WTC11 (cell line): Measurements from ENCODE around the gene C1orf226. TPM values are rescaled to one million over a fixed set of nuclear protein-coding genes. Genes with fewer than 3 reads are reported as not detected.

Experiments
- ATAC-seq: fragments of 200-7000 bp; cut with Tn5 transposase; 2 replicates; pipeline ENCODE4 v1.10.0; 2021; ENCODE audit warnings: mild to moderate bottlenecking, moderate library complexity
- CTCF ChIA-PET: fragments of 300-600 bp; sonication (Branson Sonifier 250); formaldehyde crosslinking; loops from one replicate; lab custom pipeline; 2021; ENCODE audit warnings: antibody characterized with exemption; lab: Charles Lee
- POLR2A ChIA-PET: fragments of 350-600 bp; sonication (Branson Sonifier 250); formaldehyde crosslinking; loops from one replicate; lab custom pipeline; 2021; ENCODE audit warnings: antibody characterized with exemption; lab: Charles Lee
- DNase-seq: peaks from one replicate; pipeline ENCODE4 v3.0.0; 2021; ENCODE audit warnings: low spot score
- H3K27ac Mint-ChIP-seq: 2 replicates; pipeline ENCODE4 v1.8.0; 2021; ENCODE audit warnings: mixed read lengths
- H3K27me3 Mint-ChIP-seq: 2 replicates; pipeline ENCODE4 v1.8.0; 2021; ENCODE audit warnings: low read depth, mild to moderate bottlenecking, moderate library complexity, mixed read lengths
- H3K36me3 Mint-ChIP-seq: 2 replicates; pipeline ENCODE4 v1.8.0; 2021; ENCODE audit warnings: mixed read lengths
- H3K4me1 Mint-ChIP-seq: 2 replicates; pipeline ENCODE4 v1.8.0; 2022; ENCODE audit warnings: mixed read lengths
- H3K4me3 Mint-ChIP-seq: 2 replicates; pipeline ENCODE4 v1.8.0; 2021; ENCODE audit warnings: mild to moderate bottlenecking, moderate library complexity, mixed read lengths
- H3K9me3 Mint-ChIP-seq: 2 replicates; pipeline ENCODE4 v1.8.0; 2021; ENCODE audit warnings: mixed read lengths
- ETV6 ChIP-seq: sonication (generic); formaldehyde crosslinking; IDR thresholded peaks from 2 replicates; pipeline ENCODE4 v1.8.1; 2022; ENCODE audit warnings: mild to moderate bottlenecking, missing genetic modification reagents
- FOXJ3 ChIP-seq: sonication (generic); formaldehyde crosslinking; IDR thresholded peaks from 2 replicates; pipeline ENCODE4 v1.9.0; 2021; ENCODE audit warnings: missing genetic modification reagents, mild to moderate bottlenecking, borderline replicate concordance
- NFATC4 ChIP-seq: fragments of 250-450 bp; sonication (Bioruptor Pico); IDR thresholded peaks from 2 replicates; pipeline ENCODE4 v1.9.0; 2021; ENCODE audit warnings: mild to moderate bottlenecking
- SOX15 ChIP-seq: fragments of 250-450 bp; sonication (Bioruptor Pico); IDR thresholded peaks from 2 replicates; pipeline ENCODE4 v1.9.0; 2021; ENCODE audit warnings: mild to moderate bottlenecking
- TCF7 ChIP-seq: sonication (generic); formaldehyde crosslinking; IDR thresholded peaks from 2 replicates; pipeline ENCODE4 v1.8.0; 2022; ENCODE audit warnings: mild to moderate bottlenecking, low read depth, missing genetic modification reagents, moderate library complexity
- total RNA-seq: library from RNA; stranded (reverse); gene quantifications from 3 replicates; pipeline ENCODE4 v1.2.3, GENCODE V29; 2021
- TF ChIP-seq, protein P1 (sequence below): fragments of 250-450 bp; sonication (Bioruptor Pico); conservative IDR thresholded peaks from 2 replicates; pipeline ENCODE4 v1.9.0; 2021; ENCODE audit warnings: mild to moderate bottlenecking
- TF ChIP-seq, protein P2 (sequence below): sonication (generic); formaldehyde crosslinking; IDR thresholded peaks from 2 replicates; pipeline ENCODE4 v1.8.1; 2023; ENCODE audit warnings: mild to moderate bottlenecking, missing genetic modification reagents
- TF ChIP-seq, protein P3 (sequence below): sonication (generic); formaldehyde crosslinking; IDR thresholded peaks from 2 replicates; pipeline ENCODE4 v1.8.1; 2023; ENCODE audit warnings: mild to moderate bottlenecking, missing genetic modification reagents, moderate library complexity
- TF ChIP-seq, protein P4 (sequence below): sonication (generic); formaldehyde crosslinking; IDR thresholded peaks from 2 replicates; pipeline ENCODE4 v1.8.0; 2022; ENCODE audit warnings: missing genetic modification reagents
- TF ChIP-seq, protein P5 (sequence below): fragments of 250-450 bp; sonication (Bioruptor Pico); IDR thresholded peaks from 2 replicates; pipeline ENCODE4 v1.9.0; 2021; ENCODE audit warnings: moderate library complexity, mild to moderate bottlenecking, inconsistent platforms, borderline replicate concordance
- TF ChIP-seq, protein P6 (sequence below): sonication (generic); formaldehyde crosslinking; IDR thresholded peaks from 2 replicates; pipeline ENCODE4 v1.8.0; 2022; ENCODE audit warnings: mild to moderate bottlenecking, missing genetic modification reagents
- TF ChIP-seq, protein P7 (sequence below): fragments of 250-450 bp; sonication (Bioruptor Pico); IDR thresholded peaks from 2 replicates; pipeline ENCODE4 v1.9.0; 2021; ENCODE audit warnings: mild to moderate bottlenecking

Gene C1orf226
- total RNA-seq, 1 experiment from 2014 or later = 21.4 TPM

DNA sequence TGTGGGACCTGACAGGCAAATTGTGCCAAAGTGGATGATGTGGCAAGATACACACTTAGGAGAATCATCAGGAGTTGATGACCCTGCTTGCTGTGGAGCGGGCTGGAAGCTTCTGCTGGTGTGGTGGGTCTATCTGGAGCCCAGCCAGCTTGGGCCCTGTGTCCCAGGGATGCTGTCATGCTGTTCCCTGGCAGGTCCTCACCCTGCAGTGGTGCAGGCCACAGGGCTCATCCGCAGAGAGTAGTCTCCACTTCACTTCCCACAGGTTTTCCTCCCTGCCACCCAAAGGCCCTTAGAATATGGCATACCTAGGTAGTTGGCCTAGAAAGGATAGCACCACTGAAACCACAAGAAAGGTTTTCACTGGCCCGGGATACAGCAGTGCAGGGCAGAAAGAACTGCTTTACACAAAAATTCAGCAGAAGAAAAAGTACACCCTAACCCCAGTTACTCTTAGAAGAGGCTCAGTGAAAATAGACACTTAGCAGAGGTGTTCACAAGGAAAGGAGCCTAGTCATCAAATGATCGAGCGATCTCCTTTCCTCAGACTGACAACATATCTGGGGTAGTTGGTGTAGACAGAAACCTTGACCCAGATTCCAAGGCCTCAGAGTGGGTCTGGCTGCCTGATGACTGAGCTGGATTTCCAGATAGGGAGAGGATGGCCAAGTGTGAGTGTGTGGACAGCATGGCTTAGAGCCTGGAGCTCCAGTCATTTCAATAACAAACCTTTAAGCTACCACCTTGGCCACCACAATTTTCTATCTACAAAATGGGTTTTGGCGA, 1.3 kb upstream of the C1orf226 start (continued):
- TF ChIP-seq, protein P1, sequence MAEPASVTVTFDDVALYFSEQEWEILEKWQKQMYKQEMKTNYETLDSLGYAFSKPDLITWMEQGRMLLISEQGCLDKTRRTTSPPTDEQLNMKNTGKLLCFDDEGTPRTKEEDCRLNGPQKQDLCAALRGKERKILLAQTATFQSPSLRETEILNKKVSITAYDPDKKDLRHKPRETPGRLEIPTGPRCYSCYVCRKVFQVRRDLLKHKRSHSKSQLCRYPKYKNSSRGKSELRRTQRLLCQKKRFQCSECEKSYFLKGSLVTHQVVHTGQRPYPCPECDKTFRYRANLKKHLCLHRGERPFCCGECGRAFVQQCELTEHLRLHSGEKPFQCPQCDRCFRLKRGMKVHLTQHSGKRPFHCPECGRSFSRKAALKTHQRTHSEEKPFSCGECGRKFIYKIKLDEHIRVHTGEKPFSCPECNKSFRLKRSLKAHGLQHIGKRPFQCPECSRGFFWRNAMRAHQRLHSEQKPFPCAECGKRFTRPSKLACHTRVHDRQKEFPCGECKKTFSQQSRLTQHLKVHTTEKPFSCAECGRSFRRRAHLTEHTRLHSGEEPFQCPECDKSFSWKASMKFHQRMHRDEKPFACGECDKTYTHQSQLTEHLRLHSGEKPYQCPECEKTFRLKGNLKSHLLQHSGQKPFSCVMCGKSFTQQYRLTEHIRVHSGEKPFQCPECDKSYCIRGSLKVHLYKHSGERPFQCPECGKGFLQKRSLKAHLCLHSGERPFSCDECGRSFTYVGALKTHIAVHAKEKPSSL (CRISPR knock-in tag) = no peak
- TF ChIP-seq NFATC4 (CRISPR knock-in tag) (no peak), FOXJ3 (CRISPR knock-in tag) (no peak)
- TF ChIP-seq, protein P2, sequence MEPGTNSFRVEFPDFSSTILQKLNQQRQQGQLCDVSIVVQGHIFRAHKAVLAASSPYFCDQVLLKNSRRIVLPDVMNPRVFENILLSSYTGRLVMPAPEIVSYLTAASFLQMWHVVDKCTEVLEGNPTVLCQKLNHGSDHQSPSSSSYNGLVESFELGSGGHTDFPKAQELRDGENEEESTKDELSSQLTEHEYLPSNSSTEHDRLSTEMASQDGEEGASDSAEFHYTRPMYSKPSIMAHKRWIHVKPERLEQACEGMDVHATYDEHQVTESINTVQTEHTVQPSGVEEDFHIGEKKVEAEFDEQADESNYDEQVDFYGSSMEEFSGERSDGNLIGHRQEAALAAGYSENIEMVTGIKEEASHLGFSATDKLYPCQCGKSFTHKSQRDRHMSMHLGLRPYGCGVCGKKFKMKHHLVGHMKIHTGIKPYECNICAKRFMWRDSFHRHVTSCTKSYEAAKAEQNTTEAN = no peak
- TF ChIP-seq, all 79 proteins: peak for 0

DNA sequence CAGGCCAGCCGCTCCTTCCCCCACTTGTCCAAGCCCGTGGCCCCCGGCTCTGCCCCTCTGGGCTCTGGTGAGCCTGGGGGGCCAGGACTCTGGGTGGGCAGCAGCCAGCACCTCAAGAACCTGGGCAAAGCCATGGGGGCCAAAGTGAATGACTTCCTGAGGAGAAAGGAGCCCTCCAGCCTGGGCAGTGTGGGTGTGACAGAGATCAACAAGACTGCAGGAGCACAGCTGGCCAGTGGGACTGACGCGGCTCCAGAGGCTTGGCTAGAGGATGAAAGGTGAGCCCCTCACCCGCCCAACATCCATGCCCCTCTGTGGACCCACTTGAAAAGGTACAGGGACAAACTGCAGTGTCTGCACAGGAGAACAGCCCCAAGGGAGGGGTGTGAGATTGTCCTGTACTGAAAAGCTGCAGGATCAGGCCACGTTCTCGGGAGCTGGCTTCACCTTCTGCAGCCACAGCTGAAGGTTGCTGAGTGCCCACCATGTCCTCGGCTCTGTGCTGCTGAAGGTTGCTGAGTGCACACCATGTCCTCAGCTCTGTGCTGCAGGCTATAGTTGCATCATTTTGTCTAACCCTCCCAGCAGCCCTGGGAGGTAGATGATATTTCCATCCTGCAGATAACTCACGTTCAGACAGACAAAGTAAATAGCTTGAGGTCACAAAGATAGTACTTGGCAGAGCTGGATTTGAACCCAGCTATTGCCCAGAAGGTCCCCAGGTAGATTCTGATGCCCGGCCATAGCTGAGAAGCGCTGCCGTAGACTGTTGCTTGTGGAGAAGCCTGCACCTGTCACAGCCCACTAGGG, 618 bp downstream of the C1orf226 start:
- TF ChIP-seq, protein P3, sequence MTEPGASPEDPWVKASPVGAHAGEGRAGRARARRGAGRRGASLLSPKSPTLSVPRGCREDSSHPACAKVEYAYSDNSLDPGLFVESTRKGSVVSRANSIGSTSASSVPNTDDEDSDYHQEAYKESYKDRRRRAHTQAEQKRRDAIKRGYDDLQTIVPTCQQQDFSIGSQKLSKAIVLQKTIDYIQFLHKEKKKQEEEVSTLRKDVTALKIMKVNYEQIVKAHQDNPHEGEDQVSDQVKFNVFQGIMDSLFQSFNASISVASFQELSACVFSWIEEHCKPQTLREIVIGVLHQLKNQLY (CRISPR knock-in tag) = no peak
- no peak for TF ChIP-seq ETV6
- TF ChIP-seq, protein P4, sequence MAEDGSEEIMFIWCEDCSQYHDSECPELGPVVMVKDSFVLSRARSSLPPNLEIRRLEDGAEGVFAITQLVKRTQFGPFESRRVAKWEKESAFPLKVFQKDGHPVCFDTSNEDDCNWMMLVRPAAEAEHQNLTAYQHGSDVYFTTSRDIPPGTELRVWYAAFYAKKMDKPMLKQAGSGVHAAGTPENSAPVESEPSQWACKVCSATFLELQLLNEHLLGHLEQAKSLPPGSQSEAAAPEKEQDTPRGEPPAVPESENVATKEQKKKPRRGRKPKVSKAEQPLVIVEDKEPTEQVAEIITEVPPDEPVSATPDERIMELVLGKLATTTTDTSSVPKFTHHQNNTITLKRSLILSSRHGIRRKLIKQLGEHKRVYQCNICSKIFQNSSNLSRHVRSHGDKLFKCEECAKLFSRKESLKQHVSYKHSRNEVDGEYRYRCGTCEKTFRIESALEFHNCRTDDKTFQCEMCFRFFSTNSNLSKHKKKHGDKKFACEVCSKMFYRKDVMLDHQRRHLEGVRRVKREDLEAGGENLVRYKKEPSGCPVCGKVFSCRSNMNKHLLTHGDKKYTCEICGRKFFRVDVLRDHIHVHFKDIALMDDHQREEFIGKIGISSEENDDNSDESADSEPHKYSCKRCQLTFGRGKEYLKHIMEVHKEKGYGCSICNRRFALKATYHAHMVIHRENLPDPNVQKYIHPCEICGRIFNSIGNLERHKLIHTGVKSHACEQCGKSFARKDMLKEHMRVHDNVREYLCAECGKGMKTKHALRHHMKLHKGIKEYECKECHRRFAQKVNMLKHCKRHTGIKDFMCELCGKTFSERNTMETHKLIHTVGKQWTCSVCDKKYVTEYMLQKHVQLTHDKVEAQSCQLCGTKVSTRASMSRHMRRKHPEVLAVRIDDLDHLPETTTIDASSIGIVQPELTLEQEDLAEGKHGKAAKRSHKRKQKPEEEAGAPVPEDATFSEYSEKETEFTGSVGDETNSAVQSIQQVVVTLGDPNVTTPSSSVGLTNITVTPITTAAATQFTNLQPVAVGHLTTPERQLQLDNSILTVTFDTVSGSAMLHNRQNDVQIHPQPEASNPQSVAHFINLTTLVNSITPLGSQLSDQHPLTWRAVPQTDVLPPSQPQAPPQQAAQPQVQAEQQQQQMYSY = no peak
- Mint-ChIP-seq H3K27me3 (no peaks in the 10 kb centered on the region), H3K9me3 (no peaks in the 10 kb centered on the region), H3K36me3 (peaks cover 23% of the 10 kb centered on the region), H3K4me1 (peaks cover 5% of the 10 kb centered on the region; the same call in 1 of the 2 replicates), H3K27ac (no peak overlapping the region), H3K4me3 (no peak overlapping the region)
- DNase-seq (no peak), ATAC-seq (no peak)
- CTCF ChIA-PET = interaction anchor here (0.8 to 1.8 kb wide), 2 partner anchors 24 to 326 kb away, joined by 3 to 10 read pairs; no protein-coding TSS in a partner anchor
- POLR2A ChIA-PET = no interaction called here

DNA sequence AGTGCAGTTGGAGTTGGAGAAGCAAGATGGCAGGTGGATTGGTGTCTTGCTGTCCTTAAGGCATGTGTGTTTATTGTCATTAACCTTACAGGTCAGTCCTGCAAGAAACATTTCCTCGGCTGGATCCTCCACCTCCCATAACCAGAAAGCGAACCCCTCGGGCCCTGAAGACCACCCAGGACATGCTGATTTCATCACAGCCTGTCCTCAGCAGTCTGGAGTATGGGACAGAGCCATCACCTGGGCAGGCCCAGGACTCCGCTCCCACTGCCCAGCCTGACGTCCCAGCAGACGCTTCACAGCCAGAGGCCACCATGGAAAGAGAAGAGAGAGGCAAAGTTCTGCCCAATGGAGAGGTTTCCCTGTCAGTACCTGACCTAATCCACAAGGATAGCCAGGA, 1.6 kb downstream of the C1orf226 start:
- Mint-ChIP-seq H3K27me3 (no peaks in the 10 kb centered on the region), H3K27ac (no peak overlapping the region), H3K36me3 (peaks cover 23% of the 10 kb centered on the region), H3K9me3 (no peaks in the 10 kb centered on the region), H3K4me3 (no peak overlapping the region), H3K4me1 (peaks cover 5% of the 10 kb centered on the region; the same call in 1 of the 2 replicates)
- no peak for DNase-seq
- TF ChIP-seq TCF7 (CRISPR knock-in tag) (no peak), SOX15 (CRISPR knock-in tag) (no peak)
- TF ChIP-seq, protein P5, sequence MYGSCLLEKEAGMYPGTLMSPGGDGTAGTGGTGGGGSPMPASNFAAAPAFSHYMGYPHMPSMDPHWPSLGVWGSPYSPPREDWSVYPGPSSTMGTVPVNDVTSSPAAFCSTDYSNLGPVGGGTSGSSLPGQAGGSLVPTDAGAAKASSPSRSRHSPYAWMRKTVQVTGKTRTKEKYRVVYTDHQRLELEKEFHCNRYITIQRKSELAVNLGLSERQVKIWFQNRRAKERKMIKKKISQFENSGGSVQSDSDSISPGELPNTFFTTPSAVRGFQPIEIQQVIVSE (CRISPR knock-in tag) = no peak
- TF ChIP-seq, protein P6, sequence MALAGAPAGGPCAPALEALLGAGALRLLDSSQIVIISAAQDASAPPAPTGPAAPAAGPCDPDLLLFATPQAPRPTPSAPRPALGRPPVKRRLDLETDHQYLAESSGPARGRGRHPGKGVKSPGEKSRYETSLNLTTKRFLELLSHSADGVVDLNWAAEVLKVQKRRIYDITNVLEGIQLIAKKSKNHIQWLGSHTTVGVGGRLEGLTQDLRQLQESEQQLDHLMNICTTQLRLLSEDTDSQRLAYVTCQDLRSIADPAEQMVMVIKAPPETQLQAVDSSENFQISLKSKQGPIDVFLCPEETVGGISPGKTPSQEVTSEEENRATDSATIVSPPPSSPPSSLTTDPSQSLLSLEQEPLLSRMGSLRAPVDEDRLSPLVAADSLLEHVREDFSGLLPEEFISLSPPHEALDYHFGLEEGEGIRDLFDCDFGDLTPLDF (CRISPR knock-in tag) = no peak
- TF ChIP-seq, protein P7, sequence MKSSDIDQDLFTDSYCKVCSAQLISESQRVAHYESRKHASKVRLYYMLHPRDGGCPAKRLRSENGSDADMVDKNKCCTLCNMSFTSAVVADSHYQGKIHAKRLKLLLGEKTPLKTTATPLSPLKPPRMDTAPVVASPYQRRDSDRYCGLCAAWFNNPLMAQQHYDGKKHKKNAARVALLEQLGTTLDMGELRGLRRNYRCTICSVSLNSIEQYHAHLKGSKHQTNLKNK (CRISPR knock-in tag) = no peak
- ATAC-seq = no peak
- CTCF ChIA-PET = interaction anchor here (0.8 to 1.3 kb wide), 2 partner anchors 16 to 327 kb away, joined by 3 to 4 read pairs; no protein-coding TSS in a partner anchor
- POLR2A ChIA-PET = no interaction called here
